Hematopoietic multipotent progenitor cell treated with erythropoietin and hydrocortisone succinate and interleukin-3 and kit ligand, for 8 days (in vitro differentiated cells): ENCODE results near the gene BTBD7.

Source experiments
- DNase-seq: peaks from one replicate; pipeline ENCODE4 v3.0.0-alpha.2; 2015

The BTBD7 gene

DNA sequence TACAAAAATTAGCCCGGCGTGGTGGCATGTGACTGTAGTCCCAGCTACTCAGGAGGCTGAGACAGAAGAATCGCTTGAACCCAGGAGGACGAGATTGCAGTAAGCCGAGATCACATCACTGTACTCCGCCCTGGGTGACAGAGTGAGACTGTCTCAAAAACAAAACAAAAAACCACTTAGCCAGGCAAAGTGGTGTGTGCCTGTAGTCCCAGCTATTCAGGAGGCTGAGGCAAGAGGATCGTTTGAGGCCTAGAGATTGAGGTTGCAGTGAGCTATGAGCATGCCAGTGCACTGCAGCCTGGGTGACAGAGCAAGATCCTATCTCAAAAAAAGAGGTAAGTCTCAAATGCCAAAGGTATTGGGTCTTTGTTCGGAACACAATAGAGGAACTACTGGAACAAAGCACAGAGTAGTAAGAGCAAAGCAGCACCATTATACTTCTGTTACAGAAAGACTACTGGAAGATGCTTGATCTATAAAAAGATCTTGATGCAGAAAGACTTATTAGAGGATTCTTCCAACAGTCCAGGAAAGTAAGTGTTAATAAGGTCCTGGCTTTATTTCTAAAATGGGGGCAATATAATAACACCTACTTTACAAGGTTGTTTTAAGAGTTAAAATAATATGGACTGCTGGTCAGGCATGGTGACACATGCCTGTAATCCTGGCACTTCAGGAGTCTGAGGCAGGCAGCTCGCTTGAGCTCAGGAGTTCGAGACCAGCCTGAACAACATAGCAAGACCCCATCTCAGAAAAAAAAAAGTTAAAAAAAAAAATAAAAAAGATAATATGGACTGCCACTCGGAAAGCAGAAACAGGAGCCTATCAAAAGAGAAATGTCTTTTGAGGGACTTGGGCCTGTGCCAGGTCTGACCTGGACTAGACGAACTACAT, 29.9 kb downstream of the BTBD7 start:
- no peak for DNase-seq

DNA sequence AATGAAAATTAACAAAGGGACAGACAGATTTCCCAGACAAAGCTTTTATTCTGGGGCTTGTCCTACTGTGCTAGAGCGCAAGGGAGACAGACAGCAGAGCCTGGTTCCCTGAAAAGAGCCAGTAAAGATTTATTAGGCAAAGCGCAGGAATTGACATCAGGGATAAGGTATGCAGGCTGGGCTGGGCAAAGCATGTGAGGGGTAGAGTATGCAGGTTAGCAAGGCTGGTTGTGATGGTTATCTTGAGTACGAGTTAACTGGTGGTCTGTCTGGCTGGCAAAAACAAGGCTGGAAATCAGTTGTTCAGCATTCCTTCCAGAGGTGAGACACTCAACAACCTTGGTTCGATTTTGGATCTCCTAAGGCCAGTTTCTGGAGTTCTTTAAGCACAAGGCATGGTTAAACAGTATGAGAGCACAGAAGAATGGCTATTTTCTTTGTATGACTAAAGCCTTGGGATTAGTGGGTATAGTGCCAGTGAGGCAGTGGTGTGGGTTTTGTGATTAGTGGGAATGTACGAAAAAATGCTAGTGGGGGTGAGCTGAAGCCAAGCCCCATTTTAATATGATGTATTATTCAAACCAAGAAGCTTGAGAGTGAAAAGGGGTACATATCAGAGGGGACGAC, 30.9 kb downstream of the BTBD7 start:
- DNase-seq = no peak

DNA sequence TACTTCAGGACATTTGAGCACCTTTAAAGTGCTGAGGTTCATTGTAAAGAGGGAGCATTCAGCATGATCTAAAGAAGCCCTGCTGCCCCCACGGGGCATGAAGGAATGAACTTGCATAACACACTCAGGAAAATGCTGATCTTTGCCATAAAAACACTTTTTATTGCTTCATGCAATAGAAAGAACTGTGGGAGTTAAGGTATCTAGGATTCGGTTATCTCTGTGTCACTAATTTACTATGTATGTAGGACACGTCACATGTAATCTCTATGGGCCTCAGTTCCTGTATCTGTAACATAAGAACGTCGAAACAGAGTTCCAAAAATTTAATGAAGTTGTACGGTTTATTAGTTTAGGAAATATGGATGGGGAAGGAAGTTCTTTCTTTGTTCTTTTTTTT, 33.0 kb downstream of the BTBD7 start:
- DNase-seq = no peak

DNA sequence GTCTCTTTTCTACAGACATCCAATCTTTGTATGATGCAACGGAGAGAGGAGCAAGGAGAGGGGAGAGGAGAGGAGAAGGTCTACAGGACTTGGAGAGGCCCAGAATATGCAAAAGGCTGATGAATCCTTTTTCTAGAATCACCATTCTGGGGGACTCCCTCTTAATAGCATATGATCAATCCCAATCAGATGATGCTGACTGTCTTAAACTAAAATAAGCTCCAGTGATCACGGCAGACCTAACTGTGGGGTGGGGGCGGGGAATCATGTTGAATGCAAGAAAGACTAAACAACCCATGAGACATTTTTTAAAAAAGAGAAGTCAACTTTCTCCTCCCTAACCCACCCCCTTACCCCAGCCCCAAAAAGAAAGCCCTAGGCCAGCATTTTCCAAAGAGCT, 33.4 kb downstream of the BTBD7 start:
- no peak for DNase-seq

DNA sequence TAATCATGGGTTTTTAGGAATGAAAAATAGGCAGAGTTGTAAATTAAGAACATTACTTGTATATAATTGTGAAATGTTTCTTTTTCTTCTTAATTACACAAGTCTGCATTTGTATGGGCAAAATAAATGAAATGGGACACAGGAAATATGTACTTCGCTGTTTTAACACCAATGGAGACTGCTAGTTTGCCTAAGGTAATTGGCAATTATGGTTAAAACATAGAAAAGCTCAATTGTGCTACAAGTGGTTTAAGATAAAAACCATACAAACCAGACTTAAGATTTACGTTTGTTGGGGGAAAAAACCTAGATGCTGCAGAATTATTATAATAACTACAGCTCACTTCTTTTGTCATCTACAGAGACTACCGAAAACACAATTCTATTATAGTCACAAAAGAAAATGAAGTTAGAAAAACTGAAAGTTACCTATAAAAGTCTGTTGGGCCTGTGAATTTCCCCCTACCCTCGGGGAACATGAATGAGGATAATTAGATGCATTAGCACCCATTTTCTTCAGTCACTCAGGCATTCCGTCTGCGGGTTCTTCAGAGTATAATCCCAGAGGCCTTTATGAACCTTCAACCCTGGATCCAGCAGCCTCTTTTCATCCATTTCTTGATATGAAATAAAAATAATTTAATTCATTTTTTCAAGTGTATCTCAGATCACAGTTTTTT, 37.2 kb downstream of the BTBD7 start:
- no peak for DNase-seq

DNA sequence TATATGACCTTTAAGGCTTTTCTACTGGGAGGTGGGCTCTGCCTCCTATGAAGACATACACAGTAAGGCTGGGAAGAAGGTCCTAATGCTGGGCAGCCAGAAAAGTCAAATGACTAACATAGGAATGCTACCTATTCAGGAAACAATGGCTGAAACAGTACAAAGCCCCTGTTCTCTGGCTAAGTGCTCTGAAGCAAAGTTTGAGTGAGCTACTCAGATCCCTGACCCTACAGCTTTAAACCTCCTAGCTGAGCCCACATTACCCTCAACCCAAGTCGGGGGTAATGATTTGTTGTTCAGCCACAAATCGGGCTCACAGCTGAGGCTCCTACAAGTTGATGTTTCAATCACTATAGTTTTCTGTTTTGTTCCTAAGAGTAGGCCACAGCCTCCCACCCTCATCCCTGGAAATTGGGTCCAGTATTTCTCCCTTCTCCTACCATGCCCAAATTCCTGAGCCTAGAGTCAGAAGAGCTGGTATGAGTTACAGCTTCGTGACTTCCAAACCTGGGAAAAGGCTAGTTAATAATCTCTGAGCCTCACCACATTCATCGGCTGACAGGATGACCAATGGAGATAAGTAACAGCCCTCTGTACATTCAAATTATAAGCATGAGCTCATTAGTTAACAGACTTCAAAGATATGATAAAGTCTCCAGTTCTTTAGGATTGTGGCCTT, 46.5 kb downstream of the BTBD7 start:
- DNase-seq = peak; percentile 47

DNA sequence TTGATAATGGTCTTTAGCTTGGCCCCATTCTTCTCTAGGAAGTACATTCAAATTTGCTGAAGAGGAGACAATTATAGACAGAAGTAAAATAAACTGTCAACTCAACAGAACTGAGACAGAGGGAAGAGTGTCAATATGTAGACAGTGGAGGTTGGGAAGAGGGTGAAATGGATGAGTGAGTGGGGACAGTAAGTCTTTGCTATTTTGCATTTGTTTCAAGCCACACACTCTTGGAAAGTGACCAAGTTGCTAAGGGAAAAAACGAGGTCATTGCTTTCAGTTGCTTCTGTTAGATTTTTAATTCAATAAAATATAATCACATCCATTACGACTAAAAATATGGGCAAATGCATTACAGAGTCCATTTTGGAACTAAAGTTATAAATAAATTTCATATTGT, 47.8 kb downstream of the BTBD7 start:
- peak; percentile 46 for DNase-seq

DNA sequence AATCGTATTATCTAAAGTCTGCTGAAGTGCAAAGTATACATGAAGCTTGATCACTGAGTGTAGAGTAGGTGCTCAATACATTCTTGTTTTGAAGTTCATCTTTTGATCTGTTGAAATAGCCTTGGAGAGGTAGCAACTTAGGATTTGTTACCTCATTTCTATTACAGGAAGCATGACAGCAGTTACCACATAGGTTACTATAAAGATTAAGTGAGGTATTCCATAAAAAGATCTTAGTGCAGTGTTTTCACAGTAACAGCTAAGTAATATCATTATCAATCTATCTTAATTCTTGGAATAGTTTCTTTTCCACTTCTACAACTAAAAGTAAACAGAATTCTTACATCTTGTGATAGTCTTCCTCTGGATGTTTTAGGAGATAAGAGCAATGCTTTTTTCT, 50.9 kb downstream of the BTBD7 start:
- DNase-seq = peak; percentile 28

DNA sequence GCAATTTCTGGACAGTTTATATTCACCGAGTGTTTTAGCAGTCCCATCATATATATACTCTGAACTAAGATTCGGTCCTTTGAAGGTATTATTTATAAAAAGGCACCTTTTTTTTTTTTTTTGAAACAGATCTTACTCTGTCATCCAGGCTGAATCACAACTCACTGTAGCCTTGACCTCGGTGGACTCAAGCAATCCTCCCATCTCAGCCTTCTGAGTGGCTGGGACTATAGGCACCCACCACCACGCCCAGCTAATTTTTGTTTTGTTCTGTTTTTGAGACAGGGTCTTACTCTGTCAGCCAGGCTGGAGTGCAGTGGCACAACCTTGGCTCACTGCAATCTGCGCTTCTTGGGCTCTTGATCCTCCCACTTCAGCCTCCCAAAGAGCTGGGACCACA, 52.1 kb downstream of the BTBD7 start:
- DNase-seq = no peak

DNA sequence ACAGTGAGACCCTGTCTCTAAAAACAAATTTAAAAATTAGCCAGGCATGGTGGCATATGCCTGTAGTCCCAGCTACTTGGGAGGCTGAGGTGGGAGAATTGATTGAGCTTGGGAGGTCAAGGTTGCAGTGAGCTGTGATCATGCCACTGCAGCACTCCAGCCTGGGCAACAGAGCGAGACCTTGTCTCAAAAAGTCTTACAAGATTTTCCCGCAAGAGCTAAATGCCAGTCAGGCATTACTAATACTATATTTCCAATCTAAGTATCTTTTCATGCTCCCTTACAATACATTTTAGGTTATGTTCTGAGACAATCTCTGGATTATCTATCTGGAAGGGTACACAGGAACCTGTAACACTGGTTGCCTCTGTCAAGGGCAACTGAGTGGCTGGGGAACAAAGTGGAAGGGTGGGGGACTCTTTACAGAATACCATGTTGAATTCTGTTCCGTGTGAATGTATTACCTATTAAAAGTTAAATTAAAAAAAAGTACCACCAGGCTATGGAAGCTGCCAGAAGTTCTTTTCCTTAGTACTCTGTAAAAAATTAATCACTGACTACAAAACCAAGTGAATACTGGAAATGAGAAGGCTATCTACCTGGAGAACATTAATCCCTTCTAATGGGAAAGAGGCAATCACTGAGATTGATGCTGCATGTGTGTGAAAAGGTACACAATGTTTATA, 56.7 kb downstream of the BTBD7 start:
- DNase-seq = no peak

DNA sequence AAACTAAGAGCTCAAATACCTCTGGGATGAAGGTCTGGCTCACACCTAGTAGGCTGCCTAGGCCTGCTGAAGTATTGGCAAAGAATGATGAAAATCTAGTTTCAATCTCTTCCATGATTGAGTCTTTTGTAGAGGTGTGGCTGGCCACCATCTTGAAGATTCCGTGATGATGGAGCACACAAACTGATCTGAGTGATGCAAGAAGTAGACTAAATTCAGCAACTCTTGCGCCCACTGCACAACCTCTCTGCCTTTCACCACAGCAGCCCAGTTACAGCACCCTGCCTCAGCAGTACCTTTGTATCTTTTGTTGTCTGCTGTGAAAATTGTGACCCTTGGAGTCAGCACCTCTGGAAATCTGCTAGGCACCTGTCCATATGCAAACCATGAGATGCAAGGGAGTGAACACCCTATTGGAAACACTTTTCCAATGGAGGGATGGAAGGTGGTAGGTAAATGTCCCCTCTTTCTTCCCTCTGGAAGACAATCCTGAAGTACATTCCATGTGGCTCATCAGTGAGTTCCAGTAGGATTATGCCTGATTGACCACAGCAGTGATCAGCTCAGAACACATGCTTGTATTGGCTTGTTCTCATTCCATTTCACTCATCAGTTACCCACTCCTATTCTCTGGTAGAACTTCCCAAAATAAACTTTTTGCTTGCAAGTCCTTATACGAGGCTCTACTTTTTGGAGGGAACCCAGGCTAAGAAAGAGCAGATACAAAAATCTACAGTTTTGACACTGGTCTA, 58.6 kb downstream of the BTBD7 start:
- no peak for DNase-seq

DNA sequence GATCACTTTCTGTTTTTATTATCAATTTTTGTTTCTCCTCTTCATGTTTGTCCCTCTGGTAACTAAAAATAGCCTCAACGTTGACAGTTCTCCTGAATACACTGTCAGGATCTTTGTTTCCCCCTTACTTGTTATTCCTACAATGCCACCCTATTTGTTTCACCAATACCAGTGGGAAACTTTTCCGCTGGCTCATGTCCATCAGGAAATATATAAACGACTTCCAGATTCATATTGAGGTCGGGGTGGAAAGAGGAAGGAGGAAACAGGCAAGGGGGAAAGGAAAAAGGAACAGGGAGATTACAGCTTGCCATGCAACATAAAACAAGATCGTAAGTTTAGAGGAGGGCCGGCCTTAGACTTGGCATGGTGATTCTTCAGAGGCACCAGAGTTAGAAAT, 61.7 kb downstream of the BTBD7 start:
- no peak for DNase-seq

DNA sequence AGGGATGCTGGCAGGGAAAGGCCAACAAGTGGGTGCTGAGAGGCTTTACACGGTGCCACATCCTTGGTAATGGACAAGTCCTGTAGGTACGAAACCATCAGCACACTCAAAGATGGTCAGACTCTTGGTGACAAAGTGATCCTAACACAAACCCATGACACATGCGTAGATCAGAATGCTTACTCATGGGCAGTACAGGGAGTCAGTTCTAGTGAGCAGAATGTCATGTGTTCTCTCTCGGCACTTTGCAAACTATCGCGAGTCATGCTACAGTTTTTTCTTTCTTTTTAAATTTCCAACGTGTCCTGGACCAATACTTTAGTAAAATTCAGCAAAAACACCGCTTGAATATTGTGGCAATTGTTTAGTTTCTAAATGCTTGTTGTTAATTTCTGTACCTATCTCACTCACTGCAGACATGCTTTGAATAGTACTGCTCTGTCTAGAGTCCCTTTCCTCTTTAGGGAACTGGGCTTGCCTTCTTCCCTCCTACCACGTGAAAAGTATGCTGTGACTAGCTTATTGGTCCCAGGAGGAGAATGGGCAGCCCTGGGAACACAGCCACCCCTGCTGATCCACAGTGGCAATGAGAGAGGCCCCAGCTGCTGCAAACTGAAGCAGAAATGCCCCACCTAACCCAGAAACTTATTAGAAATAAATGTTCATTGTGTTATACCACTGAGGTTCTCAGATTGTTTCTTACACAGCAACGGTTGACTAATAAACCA, 63.3 kb downstream of the BTBD7 start:
- DNase-seq = peak; percentile 29

DNA sequence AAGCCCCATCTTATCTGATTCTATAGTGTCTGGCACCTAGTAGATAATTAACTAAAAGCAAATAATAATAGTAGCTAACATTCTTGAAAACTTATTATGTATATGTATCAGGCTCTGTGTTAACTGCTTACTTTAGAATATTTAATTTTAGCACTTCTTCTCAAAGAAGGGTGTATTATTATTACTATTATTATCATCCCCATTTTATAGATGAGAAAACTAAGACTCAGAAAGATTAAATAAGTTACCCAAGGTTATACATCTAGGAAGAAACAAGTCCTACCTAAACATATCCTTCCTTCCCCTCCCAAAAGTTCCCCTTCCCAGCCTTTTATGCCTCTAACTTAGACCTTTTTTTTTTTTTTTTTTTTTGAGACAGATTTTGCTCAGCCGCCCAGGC, 64.4 kb downstream of the BTBD7 start:
- DNase-seq = no peak

DNA sequence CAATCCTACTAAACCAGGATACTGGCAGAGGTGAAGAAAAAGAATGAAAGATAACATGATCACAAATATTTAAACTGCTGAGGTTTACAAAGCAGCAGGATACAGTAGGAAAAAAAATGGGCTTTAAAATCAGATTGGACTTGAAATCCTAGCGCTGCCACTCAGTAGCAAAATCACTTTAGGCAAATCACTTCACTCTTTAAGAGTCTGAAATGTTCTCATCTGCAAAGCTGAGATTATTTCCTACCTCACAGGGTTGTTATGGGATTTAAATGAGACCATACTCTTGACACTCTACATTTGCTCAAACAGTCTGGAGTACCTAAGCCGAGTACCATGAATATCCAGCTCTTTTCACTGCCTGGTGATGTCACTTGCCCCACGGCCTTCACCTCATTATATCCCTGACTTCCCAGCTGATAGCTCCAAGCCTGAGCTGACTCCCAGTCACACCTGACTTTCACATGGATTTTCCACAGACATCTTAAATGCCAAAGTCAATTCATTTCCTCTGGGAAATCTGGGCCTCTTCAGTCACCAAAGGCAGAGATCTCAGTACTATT, 65.6 kb downstream of the BTBD7 start:
- DNase-seq = no peak

DNA sequence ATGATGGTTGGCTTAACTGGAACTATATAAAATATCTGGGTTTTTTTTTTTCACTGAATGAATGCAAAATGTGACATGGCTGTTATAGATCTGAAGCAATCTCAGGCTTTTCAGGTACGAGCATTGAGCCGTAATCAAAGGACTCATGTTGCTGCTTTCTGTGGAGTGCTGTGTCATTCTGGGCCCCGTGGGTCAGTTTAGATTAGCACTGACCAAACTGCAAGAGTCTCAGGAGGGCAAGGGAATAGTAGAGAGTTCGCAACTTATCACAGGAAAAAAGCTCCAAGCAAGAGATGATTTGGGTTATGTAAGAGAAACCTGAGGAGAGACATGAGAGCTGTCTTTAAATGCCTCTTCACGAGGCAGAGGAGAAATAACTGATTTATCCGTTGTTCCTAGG, 66.7 kb downstream of the BTBD7 start:
- DNase-seq = no peak

DNA sequence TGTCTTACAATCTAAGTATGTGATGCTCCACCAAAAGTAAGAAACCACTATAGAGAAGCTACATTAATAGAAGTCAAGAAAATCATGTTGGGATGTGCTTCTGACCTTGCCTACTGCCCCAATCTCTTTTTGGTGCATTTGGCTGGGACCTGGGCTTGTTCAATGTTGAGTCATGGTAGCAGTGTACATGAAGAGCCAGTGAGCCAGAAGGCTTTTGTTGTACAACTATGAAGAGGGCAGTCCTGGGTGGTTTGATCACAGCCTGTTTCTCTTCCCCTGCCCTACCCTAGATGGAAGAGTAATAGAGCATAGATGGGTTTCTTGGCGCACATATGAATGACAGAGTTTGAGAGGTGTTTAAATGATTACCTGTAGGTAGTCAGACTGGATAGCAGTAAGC, 69.4 kb downstream of the BTBD7 start:
- DNase-seq = no peak

DNA sequence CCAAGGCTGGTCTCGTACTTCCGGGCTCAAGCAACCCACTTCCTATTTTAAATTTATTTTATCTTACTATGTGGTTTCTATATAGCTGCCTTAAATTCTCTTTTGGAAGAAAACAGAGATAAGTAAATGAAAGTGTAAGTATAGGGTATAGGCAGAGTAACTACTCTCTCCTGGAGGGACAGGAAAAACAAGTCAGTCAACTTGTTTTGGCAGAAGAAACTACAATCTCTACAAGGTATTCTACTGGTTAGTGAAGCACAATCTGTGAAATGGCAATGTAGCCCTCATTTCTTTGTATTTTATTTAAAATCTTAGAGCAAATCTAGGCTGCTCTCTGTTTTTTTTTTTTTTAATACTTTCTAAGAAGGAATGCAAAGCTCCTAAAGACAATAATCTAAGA, 70.4 kb downstream of the BTBD7 start:
- no peak for DNase-seq

DNA sequence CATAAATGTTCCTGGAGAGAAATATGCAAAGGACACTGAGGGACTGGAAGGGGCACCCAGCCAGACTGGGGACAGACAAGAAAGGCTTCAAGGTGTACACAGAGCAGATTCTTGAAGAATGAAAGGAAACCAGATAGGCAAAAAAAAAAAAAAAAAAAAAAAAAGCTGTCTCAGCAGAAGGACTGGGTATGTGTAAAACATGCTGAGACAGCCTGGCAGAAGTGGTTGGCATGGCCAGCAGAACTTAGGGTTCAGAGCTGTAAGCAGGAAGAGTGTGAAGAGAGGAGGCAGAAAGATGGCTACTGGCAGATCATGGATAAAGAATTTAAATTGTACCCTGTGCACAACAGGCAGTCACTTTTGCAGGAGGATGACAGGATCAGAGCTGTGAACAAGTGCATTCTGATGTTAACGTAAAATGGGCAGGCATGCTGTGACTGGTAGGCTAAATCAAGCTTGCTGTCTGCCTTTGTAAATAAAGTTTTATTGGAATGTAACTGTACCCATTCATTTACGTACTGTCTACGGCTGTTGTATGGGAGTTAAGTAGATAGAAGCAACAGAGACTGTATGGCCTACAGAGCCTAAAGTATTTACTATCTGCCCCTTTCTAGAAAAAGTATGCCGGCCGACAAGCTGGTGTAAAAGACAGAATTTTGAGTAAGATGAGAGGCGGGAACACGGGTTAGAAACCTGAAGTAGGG, 83.6 kb downstream of the BTBD7 start:
- DNase-seq = no peak

DNA sequence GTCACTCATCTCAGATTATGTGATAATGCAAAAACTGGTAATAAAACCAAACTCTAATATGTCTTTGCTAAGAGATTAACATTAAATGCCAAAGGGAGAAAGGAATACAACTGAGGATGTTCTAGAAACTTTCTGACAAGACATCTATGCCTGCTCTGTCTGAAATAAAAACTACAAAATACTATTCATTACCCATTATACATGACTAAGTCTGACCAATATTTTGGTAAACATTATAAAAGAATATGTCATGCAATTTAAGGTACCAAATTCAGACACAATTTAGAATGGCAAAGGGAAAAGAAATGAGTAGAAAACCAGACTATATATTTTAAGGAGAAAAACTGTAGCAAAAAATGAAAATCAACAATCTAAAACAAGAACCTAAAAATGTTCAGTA, 86.3 kb downstream of the BTBD7 start:
- DNase-seq = no peak
